Ishikawa (cell line): ENCODE data around the gene CTXN1.

Experiments used
- CEBPB ChIP-seq: IDR thresholded peaks from 2 replicates; pipeline ENCODE4 v1.6.1; 2012
- CREB1 ChIP-seq: IDR thresholded peaks from 2 replicates; pipeline ENCODE4 v1.6.1; 2012; ENCODE audit warnings: low read depth
- EGR1 ChIP-seq: IDR thresholded peaks from 2 replicates; pipeline ENCODE4 v1.6.1; 2012
- EP300 ChIP-seq: IDR thresholded peaks from 2 replicates; pipeline ENCODE4 v1.6.1; 2012; ENCODE audit warnings: borderline replicate concordance
- FOXM1 ChIP-seq: IDR thresholded peaks from 2 replicates; pipeline ENCODE4 v1.6.1; 2012; ENCODE audit warnings: low read depth, borderline replicate concordance
- NFIC ChIP-seq: IDR thresholded peaks from 2 replicates; pipeline ENCODE4 v1.6.1; 2012
- RAD21 ChIP-seq: IDR thresholded peaks from 2 replicates; pipeline ENCODE4 v1.6.1; 2012; ENCODE audit warnings: low read depth
- TAF1 ChIP-seq: IDR thresholded peaks from 2 replicates; pipeline ENCODE4 v1.6.1; 2012; ENCODE audit warnings: low read depth, mild to moderate bottlenecking
- TCF12 ChIP-seq: IDR thresholded peaks from 2 replicates; pipeline ENCODE4 v1.6.1; 2012; ENCODE audit warnings: low read depth
- TEAD4 ChIP-seq: IDR thresholded peaks from 2 replicates; pipeline ENCODE4 v1.6.1; 2012
- YY1 ChIP-seq: IDR thresholded peaks from 2 replicates; pipeline ENCODE4 v1.6.1; 2012; ENCODE audit warnings: low read depth
- ZBTB7A ChIP-seq: IDR thresholded peaks from 2 replicates; pipeline ENCODE4 v1.6.1; 2012; ENCODE audit warnings: low read depth
- TF ChIP-seq, protein P1 (sequence below): IDR thresholded peaks from 2 replicates; pipeline ENCODE4 v1.6.1; 2012
- TF ChIP-seq, protein P2 (sequence below): IDR thresholded peaks from 2 replicates; pipeline ENCODE4 v1.6.1; 2012
- TF ChIP-seq, protein P3 (sequence below): IDR thresholded peaks from 2 replicates; pipeline ENCODE4 v1.6.1; 2012; ENCODE audit warnings: low read depth, mild to moderate bottlenecking

Gene CTXN1

DNA sequence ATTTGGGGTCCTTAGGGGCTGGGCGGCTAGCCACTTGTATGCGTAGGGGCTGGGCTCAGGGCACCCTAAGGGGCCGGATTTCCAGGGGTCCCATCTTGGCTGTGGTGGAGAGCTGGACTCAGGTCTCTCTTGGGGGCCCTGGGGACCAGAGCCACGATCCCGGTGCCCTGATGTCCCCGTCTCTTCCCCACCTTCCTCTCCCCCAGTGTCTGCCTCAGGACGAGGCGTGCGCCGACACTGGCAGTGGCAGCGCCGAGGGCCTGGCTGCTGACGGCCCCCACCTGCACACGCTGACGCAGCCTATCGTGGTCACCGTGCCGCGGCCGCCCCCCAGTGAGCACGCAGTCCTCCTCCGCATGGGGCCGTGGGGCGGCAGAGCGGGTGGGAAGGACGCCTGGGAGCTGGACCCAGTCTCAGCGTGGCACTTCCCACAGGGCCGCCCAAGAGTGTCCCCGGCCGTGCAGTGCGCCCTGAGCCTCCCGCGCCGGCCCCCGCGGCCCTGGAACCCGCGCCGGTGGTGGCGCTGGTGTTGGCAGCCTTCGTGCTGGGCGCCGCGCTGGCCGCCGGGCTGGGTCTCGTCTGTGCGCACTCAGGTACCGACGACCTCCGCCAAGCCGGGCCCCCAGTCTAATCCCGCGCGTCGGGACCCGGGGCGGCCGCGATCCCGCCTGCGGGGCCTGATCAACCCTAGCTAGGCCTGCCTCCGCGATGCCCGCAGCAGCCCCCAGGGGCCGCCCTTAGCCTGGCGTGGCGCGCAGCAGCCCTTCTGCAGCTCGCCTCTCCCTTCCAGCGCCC is 8.5 kb downstream of the CTXN1 start:
- TF ChIP-seq CEBPB (no peak), FOXM1 (no peak), TEAD4 (no peak), NFIC (no peak), ZBTB7A (no peak), EGR1 (no peak), TAF1 (no peak), RAD21 (no peak), YY1 (no peak), EP300 (no peak), TCF12 (no peak), CREB1 (no peak)
- TF ChIP-seq, protein P1, sequence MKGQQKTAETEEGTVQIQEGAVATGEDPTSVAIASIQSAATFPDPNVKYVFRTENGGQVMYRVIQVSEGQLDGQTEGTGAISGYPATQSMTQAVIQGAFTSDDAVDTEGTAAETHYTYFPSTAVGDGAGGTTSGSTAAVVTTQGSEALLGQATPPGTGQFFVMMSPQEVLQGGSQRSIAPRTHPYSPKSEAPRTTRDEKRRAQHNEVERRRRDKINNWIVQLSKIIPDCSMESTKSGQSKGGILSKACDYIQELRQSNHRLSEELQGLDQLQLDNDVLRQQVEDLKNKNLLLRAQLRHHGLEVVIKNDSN, result no peak
- TF ChIP-seq, protein P2, sequence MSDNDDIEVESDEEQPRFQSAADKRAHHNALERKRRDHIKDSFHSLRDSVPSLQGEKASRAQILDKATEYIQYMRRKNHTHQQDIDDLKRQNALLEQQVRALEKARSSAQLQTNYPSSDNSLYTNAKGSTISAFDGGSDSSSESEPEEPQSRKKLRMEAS, result no peak
- TF ChIP-seq, protein P3, sequence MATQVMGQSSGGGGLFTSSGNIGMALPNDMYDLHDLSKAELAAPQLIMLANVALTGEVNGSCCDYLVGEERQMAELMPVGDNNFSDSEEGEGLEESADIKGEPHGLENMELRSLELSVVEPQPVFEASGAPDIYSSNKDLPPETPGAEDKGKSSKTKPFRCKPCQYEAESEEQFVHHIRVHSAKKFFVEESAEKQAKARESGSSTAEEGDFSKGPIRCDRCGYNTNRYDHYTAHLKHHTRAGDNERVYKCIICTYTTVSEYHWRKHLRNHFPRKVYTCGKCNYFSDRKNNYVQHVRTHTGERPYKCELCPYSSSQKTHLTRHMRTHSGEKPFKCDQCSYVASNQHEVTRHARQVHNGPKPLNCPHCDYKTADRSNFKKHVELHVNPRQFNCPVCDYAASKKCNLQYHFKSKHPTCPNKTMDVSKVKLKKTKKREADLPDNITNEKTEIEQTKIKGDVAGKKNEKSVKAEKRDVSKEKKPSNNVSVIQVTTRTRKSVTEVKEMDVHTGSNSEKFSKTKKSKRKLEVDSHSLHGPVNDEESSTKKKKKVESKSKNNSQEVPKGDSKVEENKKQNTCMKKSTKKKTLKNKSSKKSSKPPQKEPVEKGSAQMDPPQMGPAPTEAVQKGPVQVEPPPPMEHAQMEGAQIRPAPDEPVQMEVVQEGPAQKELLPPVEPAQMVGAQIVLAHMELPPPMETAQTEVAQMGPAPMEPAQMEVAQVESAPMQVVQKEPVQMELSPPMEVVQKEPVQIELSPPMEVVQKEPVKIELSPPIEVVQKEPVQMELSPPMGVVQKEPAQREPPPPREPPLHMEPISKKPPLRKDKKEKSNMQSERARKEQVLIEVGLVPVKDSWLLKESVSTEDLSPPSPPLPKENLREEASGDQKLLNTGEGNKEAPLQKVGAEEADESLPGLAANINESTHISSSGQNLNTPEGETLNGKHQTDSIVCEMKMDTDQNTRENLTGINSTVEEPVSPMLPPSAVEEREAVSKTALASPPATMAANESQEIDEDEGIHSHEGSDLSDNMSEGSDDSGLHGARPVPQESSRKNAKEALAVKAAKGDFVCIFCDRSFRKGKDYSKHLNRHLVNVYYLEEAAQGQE, result no peak

DNA sequence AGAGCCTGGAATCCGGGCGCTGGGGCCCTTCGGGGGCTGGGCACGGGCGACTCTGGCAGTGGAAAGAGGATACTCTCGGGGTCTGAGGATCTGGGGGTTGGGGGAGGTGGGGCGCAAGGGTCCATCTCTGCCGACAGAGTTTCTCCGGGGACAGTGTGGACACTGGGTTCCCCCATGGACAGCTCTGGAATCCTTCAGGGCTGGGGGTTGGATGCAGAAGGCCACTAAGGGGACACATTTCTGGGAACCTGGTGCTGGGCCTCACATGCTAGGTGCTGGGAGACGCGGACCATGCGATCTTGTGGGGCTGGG is 9.0 kb downstream of the CTXN1 start:
- TF ChIP-seq ZBTB7A (no peak), NFIC (no peak), RAD21 (no peak), TAF1 (no peak), EGR1 (no peak), CREB1 (no peak), YY1 (no peak), EP300 (no peak)
- TF ChIP-seq, protein P1, result no peak
- TF ChIP-seq, protein P2, result no peak

DNA sequence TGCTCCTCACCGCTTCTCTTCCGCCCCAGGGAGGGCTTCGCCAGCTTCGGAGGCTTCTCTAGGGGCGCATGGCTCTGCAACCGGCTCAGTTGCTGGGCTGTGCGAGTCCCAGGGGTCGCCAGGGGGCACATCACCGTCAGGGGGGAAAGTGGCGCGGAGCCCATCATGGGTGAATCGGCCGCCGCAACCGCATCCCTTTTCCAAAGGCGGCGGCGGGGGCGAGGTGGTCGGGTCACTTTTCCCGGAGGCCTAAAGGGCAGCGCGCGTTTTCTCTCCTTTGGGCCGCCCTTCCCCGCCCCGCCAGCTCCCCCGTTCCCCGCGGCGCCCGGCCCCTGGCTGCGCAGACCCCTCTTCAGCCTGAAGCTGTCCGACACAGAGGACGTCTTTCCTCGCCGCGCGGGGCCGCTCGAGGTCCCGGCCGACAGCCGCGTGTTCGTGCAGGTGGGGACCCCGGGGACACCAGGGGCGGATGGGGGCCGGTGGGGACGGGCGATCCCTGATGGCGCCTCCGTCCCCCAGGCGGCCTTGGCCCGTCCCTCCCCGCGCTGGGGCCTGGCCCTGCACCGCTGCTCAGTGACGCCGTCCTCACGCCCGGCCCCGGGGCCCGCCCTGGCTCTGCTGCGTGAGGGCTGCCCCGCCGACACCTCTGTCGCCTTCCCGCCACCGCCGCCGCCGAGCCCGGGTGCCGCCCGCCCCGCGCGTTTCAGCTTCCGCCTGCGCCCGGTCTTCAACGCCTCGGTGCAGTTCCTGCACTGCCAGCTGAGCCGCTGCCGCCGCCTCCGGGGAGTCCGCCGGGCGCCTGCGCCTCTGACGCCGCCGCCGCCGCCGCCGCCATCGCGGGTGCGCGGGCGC is 9.6 kb downstream of the CTXN1 start:
- TF ChIP-seq, protein P2, result peak; percentile 66; the same call in 1 of the 2 replicates
- TF ChIP-seq ZBTB7A (peak; percentile 65; the same call in 1 of the 2 replicates), CEBPB (no peak), FOXM1 (no peak), TEAD4 (no peak)

DNA sequence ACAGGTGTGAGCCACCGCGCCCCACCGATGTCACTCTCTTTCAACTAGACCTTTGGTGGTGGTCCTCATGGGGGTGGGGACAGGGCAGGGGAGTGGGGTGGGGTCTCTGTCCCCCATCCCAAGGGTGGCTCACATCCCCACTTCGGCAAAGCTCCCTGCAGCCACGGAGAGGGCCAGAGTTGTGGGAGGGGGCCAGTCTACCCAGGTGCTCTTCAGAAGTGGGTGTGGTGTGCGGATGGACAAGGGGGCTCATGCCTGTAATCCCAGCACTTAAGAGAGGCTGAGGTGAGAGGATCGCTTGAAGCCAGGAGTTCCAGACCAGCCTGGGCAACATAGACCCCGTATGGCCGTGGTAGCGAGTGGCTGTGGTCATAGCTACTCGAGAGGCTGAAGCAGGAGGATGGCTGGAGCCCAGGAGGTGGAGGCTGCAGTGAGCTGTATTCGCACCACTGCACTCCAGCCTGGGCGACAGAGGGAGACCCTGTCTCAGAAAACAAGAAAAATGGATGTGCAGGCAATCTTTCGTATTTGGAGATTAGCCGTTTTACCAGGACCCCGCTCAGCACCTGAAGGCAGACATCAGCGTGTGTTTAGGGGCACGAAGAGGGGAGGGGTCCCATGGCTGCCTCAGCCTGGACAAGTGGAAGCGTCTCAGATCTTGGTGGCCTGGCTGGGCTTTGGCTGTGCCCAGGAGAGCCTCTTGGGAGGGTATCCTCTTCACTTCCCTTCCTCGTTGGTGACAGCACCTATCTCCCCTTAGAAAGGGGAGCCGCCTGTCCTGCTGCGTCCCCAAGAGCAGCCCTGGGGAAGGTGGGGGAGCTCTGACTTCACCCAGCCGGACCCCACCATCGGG is 10.5 kb downstream of the CTXN1 start:
- TF ChIP-seq TCF12, result no peak
- peak; percentile 0; the same call in 1 of the 2 replicates for TF ChIP-seq ZBTB7A

DNA sequence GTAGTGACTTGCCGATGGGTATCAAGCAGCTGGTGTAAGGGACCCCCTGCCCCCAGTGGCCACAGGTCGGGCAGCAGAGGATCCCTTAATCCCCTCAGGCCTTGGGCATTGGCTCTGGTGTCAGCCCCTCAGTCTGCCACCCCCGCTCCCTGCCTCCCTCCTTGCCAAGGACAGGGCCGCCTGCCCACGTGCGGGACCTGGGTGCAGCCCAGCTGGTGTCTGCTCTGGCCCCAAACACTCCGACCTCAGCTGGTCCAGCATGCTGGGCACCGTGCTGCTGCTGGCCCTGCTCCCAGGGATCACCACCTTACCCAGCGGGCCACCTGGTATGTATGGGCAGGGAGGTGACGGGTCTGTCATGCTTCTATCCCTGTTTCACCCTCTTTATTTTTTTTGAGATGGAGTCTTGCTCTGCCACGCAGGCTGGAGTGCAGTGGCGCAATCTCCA is 11.3 kb downstream of the CTXN1 start, which contains the start of gene TGFBR3L:
TSS of gene TGFBR3L (plus strand) at position 233 of the 448 bp plus-strand sequence.
- TF ChIP-seq TCF12 (no peak), YY1 (no peak), FOXM1 (no peak), EP300 (no peak), TAF1 (no peak), EGR1 (no peak), RAD21 (no peak)
- TF ChIP-seq, protein P3, result no peak
- TF ChIP-seq, protein P2, result no peak
- TF ChIP-seq, protein P1, result no peak
